GM13977 (cell line): Measurements from ENCODE around the gene ANAPC7.

ENCODE experiments used
- DNase-seq: peaks from one replicate; pipeline ENCODE4 v3.0.0; 2012; ENCODE audit warnings: low spot score
- CTCF ChIP-seq: IDR thresholded peaks from 2 replicates; pipeline ENCODE4 v1.5.1; 2012; ENCODE audit warnings: mild to moderate bottlenecking, control low read depth; ENCODE audit not compliant: insufficient read depth; ENCODE audit errors: extremely low read depth, missing control alignments
- in situ Hi-C: fragments of 300-500 bp; cut with MboI; formaldehyde crosslinking; loops from one replicate; pipeline ENCODE4 v1.12.0; 2022; ENCODE audit warnings: low sequenced_read_pairs, low pct_unique_long_range_greater_than_20kb, mixed read lengths, inconsistent platforms; ENCODE audit not compliant: unreplicated experiment

ANAPC7 gene

GRCh38 chr12:110345963-110346362 is 57.5 kb downstream of the ANAPC7 start:
- in situ Hi-C loops = no loop called here
- no peak for TF ChIP-seq CTCF
- DNase-seq = no peak

- DNase-seq = no peak
- TF ChIP-seq CTCF = no peak
- in situ Hi-C loops = no loop called here
These were observed 58.3 kb downstream of the ANAPC7 start for GRCh38 chr12:110345176-110345661.

- TF ChIP-seq CTCF = no peak
- DNase-seq = no peak
- in situ Hi-C loops = no loop called here
These were observed 58.9 kb downstream of the ANAPC7 start for GRCh38 chr12:110344657-110345056.

- in situ Hi-C loops = no loop called here
- no peak for DNase-seq
- no peak for TF ChIP-seq CTCF
These were observed 59.6 kb downstream of the ANAPC7 start for GRCh38 chr12:110343736-110344555.

- in situ Hi-C loops = no loop called here
- DNase-seq = no peak
- no peak for TF ChIP-seq CTCF
These were observed 60.4 kb downstream of the ANAPC7 start for GRCh38 chr12:110343114-110343513.

GRCh38 chr12:110342157-110342556 is 61.4 kb downstream of the ANAPC7 start:
- in situ Hi-C loops = no loop called here
- no peak for DNase-seq
- TF ChIP-seq CTCF = no peak
